K562 (cell line): Measurements from ENCODE around the gene FANCD2OS. TPM values are rescaled to one million over a fixed set of nuclear protein-coding genes. Genes with fewer than 3 reads are reported as not detected.

ENCODE experiments used
- ATAC-seq: fragments of 200-7000 bp; cut with Tn5 transposase; 3 replicates; pipeline ENCODE4 v1.9.1; 2020; ENCODE audit warnings: moderate library complexity
- BruUV-seq: library from RNA; stranded (reverse); fragments of 400-500 nt; replicated peaks from 2 replicates; lab custom pipeline; 2021; lab: Mats Ljungman, UMichigan
- CTCF ChIA-PET: fragments of 300-600 bp; formaldehyde crosslinking; extraction: SDS; loops from one replicate; lab custom pipeline; 2021; ENCODE audit warnings: low intra/inter-chr PET ratio; lab: Yijun Ruan, JAX
- POLR2A ChIA-PET: fragments of 300-600, 350-650 bp; sonication (Branson Sonifier 250); formaldehyde crosslinking; extraction: SDS; loops from one replicate; lab custom pipeline; 2021; ENCODE audit warnings: antibody characterized with exemption, inconsistent platforms; lab: Yijun Ruan, JAX
- DNase-seq, 4 experiments: peaks; one replicate each; pipeline versions ENCODE4 v3.0.0 to v3.0.0-alpha.2; 2011 to 2018; ENCODE audit warnings: low spot score in 3 of 4, mixed read lengths in 3 of 4; ENCODE audit errors: extremely low read depth in 1 of 4
- FAIRE-seq: peaks from 2 replicates; lab custom pipeline; 2011; peaks lifted over from hg19 to GRCh38; lab: Jason Lieb, UNC
- H2AFZ ChIP-seq: 2 replicates; pipeline ENCODE4 v1.6.0; 2011; ENCODE audit warnings: low read depth, low read length, control low read depth, inconsistent platforms
- H3K27ac ChIP-seq: fragments of 200-600 bp; 3 replicates; pipeline ENCODE4 v1.8.0; 2011; ENCODE audit warnings: low read depth, mild to moderate bottlenecking, control low read depth, inconsistent platforms, low read length, moderate library complexity, mixed read lengths; ENCODE audit errors: extremely low read depth
- H3K27me3 ChIP-seq, 2 experiments: fragments of 300-600 bp in 1 of 2; 2 replicates in 1 of 2; 3 replicates in 1 of 2; pipeline versions ENCODE4 v1.6.0 to v1.8.0; 2011; ENCODE audit warnings: inconsistent platforms in 2 of 2, low read length in 2 of 2, mild to moderate bottlenecking in 1 of 2, mixed read lengths in 1 of 2, moderate library complexity in 1 of 2; ENCODE audit not compliant: control insufficient read depth in 2 of 2, insufficient read depth in 2 of 2
- H3K36me3 ChIP-seq: fragments of 300-600 bp; 3 replicates; pipeline ENCODE4 v1.8.0; 2011; ENCODE audit warnings: mild to moderate bottlenecking, low read length, inconsistent platforms; ENCODE audit not compliant: control insufficient read depth, insufficient read depth
- H3K4me1 ChIP-seq, 2 experiments: fragments of 200-600 bp in 1 of 2; replicated peaks in 1 of 2; 2 replicates in 1 of 2; 3 replicates in 1 of 2; pipeline versions ENCODE4 v1.5.1 to v1.8.0; 2011; ENCODE audit warnings: inconsistent platforms in 2 of 2, low read length in 2 of 2, mild to moderate bottlenecking in 1 of 2, mixed read lengths in 1 of 2, moderate library complexity in 1 of 2; ENCODE audit not compliant: control insufficient read depth in 2 of 2, insufficient read depth in 2 of 2
- H3K4me2 ChIP-seq: 2 replicates; pipeline ENCODE4 v1.6.1; 2011; ENCODE audit warnings: low read length, control low read depth, inconsistent platforms, mixed read lengths; ENCODE audit not compliant: insufficient read depth
- H3K4me3 ChIP-seq: fragments of 200-600 bp; sonication (generic), shearing (Covaris generic); 2 replicates; pipeline ENCODE4 v1.5.1; 2016; ENCODE audit warnings: control low read depth, inconsistent platforms
- H3K79me2 ChIP-seq: fragments of 200-600 bp; 3 replicates; pipeline ENCODE4 v1.8.0; 2011; ENCODE audit warnings: low read length, inconsistent platforms; ENCODE audit not compliant: control insufficient read depth, insufficient read depth
- H3K9ac ChIP-seq, 2 experiments: 2 replicates each; pipeline versions ENCODE4 v1.6.0 to v1.6.1; 2011; ENCODE audit warnings: low read depth in 2 of 2, low read length in 2 of 2, control low read depth in 1 of 2, inconsistent platforms in 1 of 2, mild to moderate bottlenecking in 1 of 2, mixed read lengths in 1 of 2; ENCODE audit not compliant: insufficient read depth in 1 of 2
- H3K9me1 ChIP-seq: one replicate; pipeline ENCODE4 v1.6.0; 2011; ENCODE audit warnings: inconsistent platforms, mild to moderate bottlenecking, low read length, moderate library complexity; ENCODE audit not compliant: control insufficient read depth, insufficient read depth
- H3K9me3 ChIP-seq: replicated peaks from 2 replicates; pipeline ENCODE4 v1.5.1; 2011; ENCODE audit warnings: low read depth, low read length, inconsistent platforms; ENCODE audit not compliant: control insufficient read depth, insufficient read depth
- H4K20me1 ChIP-seq: replicated peaks from 2 replicates; pipeline ENCODE4 v1.6.1; 2011; ENCODE audit warnings: low read length, inconsistent platforms, mixed read lengths; ENCODE audit not compliant: control insufficient read depth, insufficient read depth
- BRD4 ChIP-seq: fragments of 200-600 bp; sonication (generic); IDR thresholded peaks from 2 replicates; pipeline ENCODE4 v1.6.1; 2017; ENCODE audit warnings: inconsistent platforms
- HNRNPUL1 ChIP-seq: fragments of 200-400 bp; formaldehyde crosslinking; IDR thresholded peaks from 2 replicates; pipeline ENCODE4 v1.6.1; 2017; ENCODE audit warnings: low read length
- KHSRP ChIP-seq: fragments of 450-650 bp; IDR thresholded peaks from 2 replicates; pipeline ENCODE4 v1.6.1; 2017
- KLF16 ChIP-seq: IDR thresholded peaks from 2 replicates; pipeline ENCODE4 v1.6.1; 2016; ENCODE audit warnings: antibody characterized with exemption
- MAFG ChIP-seq: fragments of 450-650 bp; conservative IDR thresholded peaks from 2 replicates; pipeline ENCODE4 v1.6.1; 2016; ENCODE audit warnings: missing genetic modification characterization, missing compliant biosample characterization
- MEIS2 ChIP-seq: fragments of 450-650 bp; IDR thresholded peaks from 2 replicates; pipeline ENCODE4 v1.6.1; 2014; ENCODE audit warnings: mild to moderate bottlenecking; ENCODE audit not compliant: partially characterized antibody
- NRF1 ChIP-seq, 2 experiments: fragments of 450-650 bp; IDR thresholded peaks in 1 of 2; conservative IDR thresholded peaks in 1 of 2; 2 replicates each; pipeline ENCODE4 v1.6.1; 2014; ENCODE audit warnings: mild to moderate bottlenecking in 2 of 2
- POLR2AphosphoS5 ChIP-seq: IDR thresholded peaks from 2 replicates; pipeline ENCODE4 v1.6.1; 2011; ENCODE audit warnings: mild to moderate bottlenecking, low read depth, low read length, moderate library complexity; ENCODE audit not compliant: control insufficient read depth, insufficient read depth
- ZBTB17 ChIP-seq: fragments of 450-650 bp; formaldehyde crosslinking; IDR thresholded peaks from 2 replicates; pipeline ENCODE4 v1.4.0; 2020; ENCODE audit warnings: mild to moderate bottlenecking
- ZKSCAN8 ChIP-seq: fragments of 200-800 bp; sonication (Bioruptor generic); IDR thresholded peaks from 2 replicates; pipeline ENCODE4 v1.6.1; 2016; ENCODE audit warnings: missing genetic modification characterization, missing compliant biosample characterization
- ZNF282 ChIP-seq: sonication (generic); formaldehyde crosslinking; IDR thresholded peaks from 2 replicates; pipeline ENCODE4 v1.8.1; 2023; ENCODE audit warnings: missing genetic modification reagents
- ZNF384 ChIP-seq: IDR thresholded peaks from 2 replicates; pipeline ENCODE4 v1.6.1; 2012; ENCODE audit warnings: low read depth, low read length, improper control_type of control experiment
- ZNF41 ChIP-seq: fragments of 250-450 bp; sonication (Bioruptor Pico); conservative IDR thresholded peaks from 2 replicates; pipeline ENCODE4 v1.4.0; 2020; ENCODE audit warnings: mild to moderate bottlenecking
- ZNF75A ChIP-seq: fragments of 450-650 bp; formaldehyde crosslinking; IDR thresholded peaks from 2 replicates; pipeline ENCODE4 v1.4.0; 2020; ENCODE audit warnings: mild to moderate bottlenecking
- WGBS: fragments of 100-300 bp; shearing (Covaris generic); methylation state at CpG from one replicate; pipeline ENCODE4 v1.1.6; 2016; ENCODE audit warnings: low coverage, mixed read lengths; ENCODE audit not compliant: insufficient coverage; ENCODE audit errors: missing lambda C conversion rate; 5-methylcytosine and 5-hydroxymethylcytosine counted together
- in situ Hi-C: fragments of 300-500 bp; cut with MboI; formaldehyde crosslinking; loops from 4 replicates; pipeline ENCODE4 v1.15.0; 2018; ENCODE audit warnings: inconsistent platforms, mixed read lengths
- intact Hi-C: fragments of 100-400 bp; cut with micrococcal nuclease; formaldehyde crosslinking; loops from 2 replicates; pipeline ENCODE4 v1.14.2; 2022
- polyA plus RNA-seq, 8 experiments: library from polyadenylated mRNA; depleted of rRNA in 4 of 8; stranded (reverse) in 5 of 8; unstranded in 3 of 8; fragments of >200 nt; fragmentation: Nextera tagmentation in 2 of 8; fragmentation: Illumina TruSeq in 1 of 8; extraction: Ambion mirVana in 2 of 8; extraction: Trizol in 1 of 8; gene quantifications; 2 replicates each; pipeline versions ENCODE4 v1.2.1 to v1.2.3, GENCODE V29; 2011 to 2014; ENCODE audit warnings: inconsistent platforms in 1 of 8, missing spikeins in 1 of 8
- total RNA-seq, 7 experiments: library from RNA; depleted of rRNA in 6 of 7; stranded (reverse); fragments of >200 nt in 6 of 7; fragmentation: Illumina TruSeq in 2 of 7; extraction: Trizol in 2 of 7; gene quantifications; 2 replicates each; pipeline versions ENCODE4 v1.2.1 to v1.2.3, GENCODE V29; 2011 to 2021; ENCODE audit warnings: low replicate concordance in 1 of 7
- TF ChIP-seq, protein P1 (sequence below): sonication (generic); formaldehyde crosslinking; IDR thresholded peaks from 2 replicates; pipeline ENCODE4 v1.5.0; 2020; ENCODE audit warnings: missing genetic modification reagents
- TF ChIP-seq, protein P2 (sequence below), 2 experiments: fragments of 450-650 bp in 1 of 2; sonication (generic) in 1 of 2; formaldehyde crosslinking in 1 of 2; IDR thresholded peaks in 1 of 2; conservative IDR thresholded peaks in 1 of 2; 2 replicates each; pipeline versions ENCODE4 v1.6.1 to v1.8.1; 2016 to 2023; ENCODE audit warnings: mild to moderate bottlenecking in 2 of 2, moderate library complexity in 2 of 2, inconsistent platforms in 1 of 2, missing genetic modification reagents in 1 of 2
- TF ChIP-seq, protein P3 (sequence below): sonication (generic); formaldehyde crosslinking; IDR thresholded peaks from 2 replicates; pipeline ENCODE4 v1.8.0; 2022; ENCODE audit warnings: mild to moderate bottlenecking, missing genetic modification reagents

FANCD2OS gene
- total and polyA plus RNA-seq, 9 of the 15 experiments (the other 6 are each of a cell fraction or from before 2014, with no cell fraction given) = not detected

DNA sequence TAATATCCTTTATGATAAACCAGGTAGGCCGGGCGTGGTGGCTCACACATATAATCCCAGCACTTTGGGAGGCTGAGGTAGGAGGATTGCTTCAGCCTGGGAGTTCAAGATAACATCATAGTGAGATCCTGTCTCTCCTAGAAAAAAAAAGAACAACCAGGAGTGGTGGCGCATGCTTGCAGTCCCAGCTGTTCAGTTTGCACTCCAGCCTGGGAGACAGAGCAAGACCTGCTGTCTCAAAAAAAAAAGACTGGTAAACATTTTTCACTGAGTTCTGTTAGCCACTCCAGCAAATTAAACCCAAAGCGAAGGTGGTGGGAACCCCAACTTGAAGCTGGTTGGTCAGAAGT lies 47.0 kb upstream of the FANCD2OS start:
- BruUV-seq = no TSS peak
- Histone ChIP-seq H3K36me3 (peaks cover 34% of the 10 kb centered on the region), H3K9me1 (no peaks in the 10 kb centered on the region), H3K27ac (no peak overlapping the region), H3K4me2 (no peak overlapping the region), H3K27me3 (no peaks in the 10 kb centered on the region), H4K20me1 (no peaks in the 10 kb centered on the region), H3K9ac (no peak overlapping the region), H3K4me3 (no peak overlapping the region), H2AFZ (no peak overlapping the region), H3K79me2 (no peaks in the 10 kb centered on the region), H3K4me1 (no peaks in the 10 kb centered on the region; a peak in 1 of 5 replicates), H3K9me3 (no peaks in the 10 kb centered on the region)
- in situ Hi-C loops = no loop called here
- intact Hi-C loops = no loop called here
- ATAC-seq (no peak; the same call in 2 of the 3 replicates), FAIRE-seq (no peak), DNase-seq (no peak)
- CTCF ChIA-PET = no interaction called here
- WGBS = 45% methylated on average over 4 of the region's 4 CpGs
- POLR2A ChIA-PET = interaction anchor here (0.7 kb wide), 1 partner anchor 9 kb away, joined by 4 read pairs; no protein-coding TSS in a partner anchor
- TF ChIP-seq MEIS2 (no peak), NRF1 (conservative IDR thresholded peaks at IDR 0.05 in 1 of 2, IDR thresholded peaks at IDR 0.05 in 1 of 2) (peak in 1 of 2 experiments; percentile 13; a peak in 1 of 4 replicates), HNRNPUL1 (no peak), ZBTB17 (CRISPR knock-in tag) (no peak), MAFG (no peak), ZNF282 (CRISPR knock-in tag) (no peak), POLR2AphosphoS5 (peak; percentile 5; the same call in 1 of the 2 replicates), KLF16 (no peak), ZNF75A (no peak), ZKSCAN8 (no peak), ZNF41 (CRISPR knock-in tag) (no peak), KHSRP (0 out of 2 replicates have a peak, but pooled peaks have one; percentile 6), BRD4 (no peak), ZNF384 (peak; percentile 50; the same call in 1 of the 2 replicates)
- TF ChIP-seq, protein P1, sequence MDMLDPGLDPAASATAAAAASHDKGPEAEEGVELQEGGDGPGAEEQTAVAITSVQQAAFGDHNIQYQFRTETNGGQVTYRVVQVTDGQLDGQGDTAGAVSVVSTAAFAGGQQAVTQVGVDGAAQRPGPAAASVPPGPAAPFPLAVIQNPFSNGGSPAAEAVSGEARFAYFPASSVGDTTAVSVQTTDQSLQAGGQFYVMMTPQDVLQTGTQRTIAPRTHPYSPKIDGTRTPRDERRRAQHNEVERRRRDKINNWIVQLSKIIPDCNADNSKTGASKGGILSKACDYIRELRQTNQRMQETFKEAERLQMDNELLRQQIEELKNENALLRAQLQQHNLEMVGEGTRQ (CRISPR knock-in tag) = no peak
- TF ChIP-seq, protein P2, sequence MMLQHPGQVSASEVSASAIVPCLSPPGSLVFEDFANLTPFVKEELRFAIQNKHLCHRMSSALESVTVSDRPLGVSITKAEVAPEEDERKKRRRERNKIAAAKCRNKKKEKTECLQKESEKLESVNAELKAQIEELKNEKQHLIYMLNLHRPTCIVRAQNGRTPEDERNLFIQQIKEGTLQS (IDR thresholded peaks at IDR 0.05) = no peak
- TF ChIP-seq, protein P2 (CRISPR knock-in tag; conservative IDR thresholded peaks at IDR 0.05) = no peak
- TF ChIP-seq, protein P3, sequence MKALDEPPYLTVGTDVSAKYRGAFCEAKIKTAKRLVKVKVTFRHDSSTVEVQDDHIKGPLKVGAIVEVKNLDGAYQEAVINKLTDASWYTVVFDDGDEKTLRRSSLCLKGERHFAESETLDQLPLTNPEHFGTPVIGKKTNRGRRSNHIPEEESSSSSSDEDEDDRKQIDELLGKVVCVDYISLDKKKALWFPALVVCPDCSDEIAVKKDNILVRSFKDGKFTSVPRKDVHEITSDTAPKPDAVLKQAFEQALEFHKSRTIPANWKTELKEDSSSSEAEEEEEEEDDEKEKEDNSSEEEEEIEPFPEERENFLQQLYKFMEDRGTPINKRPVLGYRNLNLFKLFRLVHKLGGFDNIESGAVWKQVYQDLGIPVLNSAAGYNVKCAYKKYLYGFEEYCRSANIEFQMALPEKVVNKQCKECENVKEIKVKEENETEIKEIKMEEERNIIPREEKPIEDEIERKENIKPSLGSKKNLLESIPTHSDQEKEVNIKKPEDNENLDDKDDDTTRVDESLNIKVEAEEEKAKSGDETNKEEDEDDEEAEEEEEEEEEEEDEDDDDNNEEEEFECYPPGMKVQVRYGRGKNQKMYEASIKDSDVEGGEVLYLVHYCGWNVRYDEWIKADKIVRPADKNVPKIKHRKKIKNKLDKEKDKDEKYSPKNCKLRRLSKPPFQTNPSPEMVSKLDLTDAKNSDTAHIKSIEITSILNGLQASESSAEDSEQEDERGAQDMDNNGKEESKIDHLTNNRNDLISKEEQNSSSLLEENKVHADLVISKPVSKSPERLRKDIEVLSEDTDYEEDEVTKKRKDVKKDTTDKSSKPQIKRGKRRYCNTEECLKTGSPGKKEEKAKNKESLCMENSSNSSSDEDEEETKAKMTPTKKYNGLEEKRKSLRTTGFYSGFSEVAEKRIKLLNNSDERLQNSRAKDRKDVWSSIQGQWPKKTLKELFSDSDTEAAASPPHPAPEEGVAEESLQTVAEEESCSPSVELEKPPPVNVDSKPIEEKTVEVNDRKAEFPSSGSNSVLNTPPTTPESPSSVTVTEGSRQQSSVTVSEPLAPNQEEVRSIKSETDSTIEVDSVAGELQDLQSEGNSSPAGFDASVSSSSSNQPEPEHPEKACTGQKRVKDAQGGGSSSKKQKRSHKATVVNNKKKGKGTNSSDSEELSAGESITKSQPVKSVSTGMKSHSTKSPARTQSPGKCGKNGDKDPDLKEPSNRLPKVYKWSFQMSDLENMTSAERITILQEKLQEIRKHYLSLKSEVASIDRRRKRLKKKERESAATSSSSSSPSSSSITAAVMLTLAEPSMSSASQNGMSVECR (CRISPR knock-in tag) = no peak
